GM10248 (cell line): ENCODE data around the gene CEBPG.

Source experiments
- CTCF ChIA-PET: fragments of 300-600 bp; sonication (Branson Sonifier 250); formaldehyde crosslinking; extraction: SDS; loops from one replicate; lab custom pipeline; 2021; ENCODE audit warnings: antibody characterized with exemption; lab: Yijun Ruan, JAX
- POLR2A ChIA-PET: fragments of 350-650 bp; sonication (Branson Sonifier 250); formaldehyde crosslinking; extraction: SDS; loops from one replicate; lab custom pipeline; 2020; ENCODE audit warnings: antibody characterized with exemption; lab: Yijun Ruan, JAX
- DNase-seq: peaks from one replicate; pipeline ENCODE4 v3.0.0; 2012; ENCODE audit errors: extremely low spot score
- CTCF ChIP-seq: IDR thresholded peaks from 2 replicates; pipeline ENCODE4 v1.5.1; 2012; ENCODE audit warnings: mild to moderate bottlenecking, low read depth; ENCODE audit errors: extremely low read depth, missing control alignments, control extremely low read depth

CEBPG gene

GRCh38 chr19:33373453-33374235 lies at the start of gene CEBPG:
Gene CEBPG, plus strand, starts transcription at chr19:33373709. Its CDS starts 5,531 bp downstream, at chr19:33379240.
- DNase-seq, result peak; percentile 99
- no peak for TF ChIP-seq CTCF
- ChIA-PET CTCF (interaction anchor here (1.0 to 1.8 kb wide), 9 partner anchors 9 to 248 kb away, joined by 3 to 11 read pairs (median 3); no protein-coding TSS in a partner anchor), POLR2A (interaction anchor here (0.6 to 1.0 kb wide), 2 partner anchors 18 to 991 kb away, joined by 3 read pairs; partner anchors contain the start of gene GPI)

- no peak for TF ChIP-seq CTCF
- POLR2A ChIA-PET, result no interaction called here
- CTCF ChIA-PET, result interaction anchor here (1.1 to 1.5 kb wide), 2 partner anchors 21 to 453 kb away, joined by 3 to 4 read pairs; no protein-coding TSS in a partner anchor
- DNase-seq, result no peak
Observed at GRCh38 chr19:33324628-33325027, 48.9 kb upstream of the CEBPG start.

- ChIA-PET CTCF (interaction anchor here (1.0 to 1.5 kb wide), 2 partner anchors 22 to 104 kb away, joined by 3 read pairs; no protein-coding TSS in a partner anchor), POLR2A (no interaction called here)
- no peak for DNase-seq
- no peak for TF ChIP-seq CTCF
Observed at GRCh38 chr19:33325920-33326319, 47.6 kb upstream of the CEBPG start.

GRCh38 chr19:33329060-33329459 lies 44.4 kb upstream of the CEBPG start:
- TF ChIP-seq CTCF, result no peak
- ChIA-PET POLR2A (no interaction called here), CTCF (interaction anchor here (1.0 kb wide), 1 partner anchor 23 kb away, joined by 3 read pairs; no protein-coding TSS in a partner anchor)
- no peak for DNase-seq

- CTCF ChIA-PET, result interaction anchor here (1.0 kb wide), 1 partner anchor 23 kb away, joined by 3 read pairs; no protein-coding TSS in a partner anchor
- POLR2A ChIA-PET, result no interaction called here
- TF ChIP-seq CTCF, result no peak
- no peak for DNase-seq
Observed at GRCh38 chr19:33329736-33330135, 43.8 kb upstream of the CEBPG start.

- DNase-seq, result no peak
- POLR2A ChIA-PET, result no interaction called here
- no peak for TF ChIP-seq CTCF
- CTCF ChIA-PET, result no interaction called here
Observed at GRCh38 chr19:33332248-33332647, 41.3 kb upstream of the CEBPG start.
